SK-N-SH (cell line): ENCODE results near the gene PTGFRN.

Source experiments
- CHD2 ChIP-seq: fragments of 150-350 bp; IDR thresholded peaks from 2 replicates; pipeline ENCODE4 v1.6.1; 2018; ENCODE audit warnings: low read length; ENCODE audit not compliant: partially characterized antibody
- GABPA ChIP-seq: IDR thresholded peaks from 2 replicates; pipeline ENCODE4 v1.4.0; 2012; ENCODE audit warnings: low read depth, mild to moderate bottlenecking
- NFIC ChIP-seq: IDR thresholded peaks from 2 replicates; pipeline ENCODE4 v1.4.0; 2012; ENCODE audit warnings: borderline replicate concordance

DNA sequence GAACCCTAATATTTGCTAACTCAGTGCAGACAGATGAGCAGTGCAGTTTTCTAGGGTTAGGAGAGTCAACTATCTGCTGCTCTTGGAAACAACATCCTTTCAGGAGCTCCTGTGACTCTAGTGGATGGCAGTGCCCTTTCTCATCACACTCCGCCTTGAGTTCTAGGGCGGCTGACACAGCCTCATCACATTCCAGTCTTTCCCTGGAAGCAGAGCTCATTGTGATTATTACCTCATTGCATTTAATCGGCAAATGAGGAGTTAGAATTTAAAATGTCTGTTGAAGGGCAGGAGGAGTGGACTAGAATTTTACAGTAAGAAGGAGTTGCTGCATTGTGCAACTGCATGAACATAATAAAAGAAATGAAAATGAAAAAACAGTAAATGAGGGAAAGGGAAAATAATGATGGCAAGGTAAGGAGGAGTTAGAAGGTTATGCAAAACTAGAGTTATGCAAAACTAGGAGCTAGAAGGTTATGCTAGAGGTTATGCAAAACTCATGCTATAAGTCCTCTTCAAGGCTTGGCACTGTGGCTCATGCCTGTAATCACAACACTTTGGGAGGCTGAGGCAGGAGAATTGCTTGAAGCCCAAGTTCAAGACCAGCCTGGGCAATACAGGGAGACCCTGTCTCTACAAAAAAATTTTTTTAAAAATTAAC is 6.9 kb upstream of the PTGFRN start:
- TF ChIP-seq CHD2 (no peak), NFIC (no peak), GABPA (no peak)
